ENCODE results near the gene RPS6KB2. TPM values are rescaled to one million over a fixed set of nuclear protein-coding genes. Genes with fewer than 3 reads are reported as not detected.
A peak's percentile ranks its signal among the peaks of the same experiment; 100 is the strongest.

The RPS6KB2 gene
- total RNA-seq, 1 donor from 2014 or later = 72.3 TPM

- Histone ChIP-seq H3K27ac (no peak overlapping the region), H3K4me3 (no peak overlapping the region), H3K9me3 (no peaks in the 10 kb centered on the region), H3K4me1 (peaks cover 0 to 12% of the 10 kb centered on the region in 2 donors), H3K27me3 (no peaks in the 10 kb centered on the region), H3K36me3 (no peaks in the 10 kb centered on the region)
- TF ChIP-seq, protein P1, sequence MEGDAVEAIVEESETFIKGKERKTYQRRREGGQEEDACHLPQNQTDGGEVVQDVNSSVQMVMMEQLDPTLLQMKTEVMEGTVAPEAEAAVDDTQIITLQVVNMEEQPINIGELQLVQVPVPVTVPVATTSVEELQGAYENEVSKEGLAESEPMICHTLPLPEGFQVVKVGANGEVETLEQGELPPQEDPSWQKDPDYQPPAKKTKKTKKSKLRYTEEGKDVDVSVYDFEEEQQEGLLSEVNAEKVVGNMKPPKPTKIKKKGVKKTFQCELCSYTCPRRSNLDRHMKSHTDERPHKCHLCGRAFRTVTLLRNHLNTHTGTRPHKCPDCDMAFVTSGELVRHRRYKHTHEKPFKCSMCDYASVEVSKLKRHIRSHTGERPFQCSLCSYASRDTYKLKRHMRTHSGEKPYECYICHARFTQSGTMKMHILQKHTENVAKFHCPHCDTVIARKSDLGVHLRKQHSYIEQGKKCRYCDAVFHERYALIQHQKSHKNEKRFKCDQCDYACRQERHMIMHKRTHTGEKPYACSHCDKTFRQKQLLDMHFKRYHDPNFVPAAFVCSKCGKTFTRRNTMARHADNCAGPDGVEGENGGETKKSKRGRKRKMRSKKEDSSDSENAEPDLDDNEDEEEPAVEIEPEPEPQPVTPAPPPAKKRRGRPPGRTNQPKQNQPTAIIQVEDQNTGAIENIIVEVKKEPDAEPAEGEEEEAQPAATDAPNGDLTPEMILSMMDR (IDR thresholded peaks at IDR 0.05) = peak; percentile 96 to 99 (median 97)
- intact Hi-C loops (cut with DNase I) = loop anchor here (1.0 to 2.0 kb wide), 3 partner anchors 25 to 118 kb away; no protein-coding TSS in a partner anchor
- DNase-seq (ENCODE audit: low spot score in 2 of 2) = peak in 1 of 2 donors; percentile 90
Observed at GRCh38 chr11:67382276-67383136, 45.8 kb upstream of the RPS6KB2 start.

DNA sequence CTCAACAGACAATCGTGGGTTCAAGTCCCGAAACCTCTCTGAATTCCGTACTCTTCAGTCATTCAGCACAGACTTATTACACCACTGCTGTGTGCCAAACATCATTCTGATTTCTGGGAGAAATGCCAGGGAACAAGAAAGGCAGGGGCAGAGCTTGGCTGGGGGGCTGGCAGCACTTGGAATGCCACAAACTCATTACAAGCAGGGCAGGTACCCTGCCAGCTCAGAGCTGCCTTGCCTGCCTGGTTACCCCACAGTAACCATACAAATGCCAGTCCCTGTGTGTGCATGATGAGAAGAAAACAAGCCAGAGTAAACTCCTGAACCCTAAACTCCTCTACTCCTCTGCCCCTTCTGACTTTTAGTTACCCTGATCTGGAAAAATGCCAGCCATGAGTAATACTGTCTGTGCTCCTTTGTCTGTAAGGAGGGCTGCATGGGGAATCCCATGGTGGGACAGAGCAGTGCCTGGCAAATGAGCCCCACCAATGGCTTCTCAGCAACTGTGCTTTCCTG is 43.4 kb upstream of the RPS6KB2 start:
- no peaks in the 10 kb centered on the region for H3K9me3 ChIP-seq
- no peak overlapping the region for H3K4me3 ChIP-seq
- H3K36me3 ChIP-seq = no peaks in the 10 kb centered on the region
- intact Hi-C loops (cut with DNase I) = no loop called here
- TF ChIP-seq, protein P1 (IDR thresholded peaks at IDR 0.05) = no peak
- peaks cover 0 to 12% of the 10 kb centered on the region in 2 donors for H3K4me1 ChIP-seq
- no peak for DNase-seq (ENCODE audit: low spot score in 2 of 2)
- H3K27ac ChIP-seq = peak overlapping the region in 1 of 2 donors; percentile 3
- no peaks in the 10 kb centered on the region for H3K27me3 ChIP-seq

- H3K27ac ChIP-seq = no peak overlapping the region
- H3K9me3 ChIP-seq = no peaks in the 10 kb centered on the region
- peaks cover 7 to 21% of the 10 kb centered on the region in 2 donors for H3K4me1 ChIP-seq
- no peaks in the 10 kb centered on the region for H3K36me3 ChIP-seq
- H3K27me3 ChIP-seq = no peaks in the 10 kb centered on the region
- TF ChIP-seq, protein P1 (IDR thresholded peaks at IDR 0.05) = no peak
- intact Hi-C loops (cut with DNase I) = no loop called here
- H3K4me3 ChIP-seq = no peak overlapping the region
- no peak for DNase-seq (ENCODE audit: low spot score in 2 of 2)
Observed at GRCh38 chr11:67387069-67387468, 41.2 kb upstream of the RPS6KB2 start.

- no peaks in the 10 kb centered on the region for H3K9me3 ChIP-seq
- no peak overlapping the region for H3K27ac ChIP-seq
- no peaks in the 10 kb centered on the region for H3K36me3 ChIP-seq
- DNase-seq (ENCODE audit: low spot score in 2 of 2) = no peak
- TF ChIP-seq, protein P1 (IDR thresholded peaks at IDR 0.05) = no peak
- H3K4me3 ChIP-seq = no peak overlapping the region
- no peaks in the 10 kb centered on the region for H3K27me3 ChIP-seq
- intact Hi-C loops (cut with DNase I) = no loop called here
- peaks cover 7 to 21% of the 10 kb centered on the region in 2 donors for H3K4me1 ChIP-seq
Observed at GRCh38 chr11:67387518-67387917, 40.8 kb upstream of the RPS6KB2 start.

GRCh38 chr11:67389477-67389876 is 38.8 kb upstream of the RPS6KB2 start:
- no peaks in the 10 kb centered on the region for H3K27me3 ChIP-seq
- peaks cover 7 to 22% of the 10 kb centered on the region in 2 donors for H3K4me1 ChIP-seq
- H3K9me3 ChIP-seq = no peaks in the 10 kb centered on the region
- no peak overlapping the region for H3K4me3 ChIP-seq
- H3K36me3 ChIP-seq = no peaks in the 10 kb centered on the region
- intact Hi-C loops (cut with DNase I) = no loop called here
- TF ChIP-seq, protein P1 (IDR thresholded peaks at IDR 0.05) = peak; percentile 23 to 46 (median 36)
- no peak for DNase-seq (ENCODE audit: low spot score in 2 of 2)
- H3K27ac ChIP-seq = no peak overlapping the region
